H1 (cell line): ENCODE measurements around the gene ASTN2. TPM values are rescaled to one million over a fixed set of nuclear protein-coding genes. Genes with fewer than 3 reads are reported as not detected.
A peak's percentile ranks its signal among the peaks of the same experiment; 100 is the strongest.

Source experiments
- CTCF ChIA-PET: fragments of 300-600 bp; sonication (Branson Sonifier 250); formaldehyde crosslinking; loops from one replicate; lab custom pipeline; 2021; ENCODE audit not compliant: partially characterized antibody; lab: Charles Lee
- POLR2A ChIA-PET: fragments of 300-600 bp; sonication (Branson Sonifier 250); formaldehyde crosslinking; loops from one replicate; lab custom pipeline; 2021; ENCODE audit warnings: inconsistent platforms; ENCODE audit not compliant: partially characterized antibody; lab: Charles Lee
- DNase-seq, 2 experiments: peaks; one replicate each; pipeline versions ENCODE4 v3.0.0 to v3.0.0-alpha.2; 2010 to 2022; ENCODE audit warnings: low spot score in 2 of 2, low read depth in 1 of 2, mixed read lengths in 1 of 2
- FAIRE-seq: peaks from 2 replicates; lab custom pipeline; 2011; peaks lifted over from hg19 to GRCh38; lab: Jason Lieb, UNC
- H2AFZ ChIP-seq: 2 replicates; pipeline ENCODE4 v1.8.1; 2012; ENCODE audit warnings: low read length, inconsistent platforms
- H2AK5ac ChIP-seq: 2 replicates; pipeline ENCODE4 v1.6.1; 2013; ENCODE audit warnings: low read depth, low read length
- H2BK120ac ChIP-seq: replicated peaks from 2 replicates; pipeline ENCODE3; 2013; ENCODE audit warnings: low read depth, low read length, inconsistent platforms
- H2BK12ac ChIP-seq: 2 replicates; pipeline ENCODE4 v1.6.1; 2013; ENCODE audit warnings: low read depth, low read length
- H2BK15ac ChIP-seq: 2 replicates; pipeline ENCODE4 v1.6.1; 2013; ENCODE audit warnings: low read length
- H2BK20ac ChIP-seq: 2 replicates; pipeline ENCODE4 v1.6.1; 2013; ENCODE audit warnings: low read length
- H2BK5ac ChIP-seq: 2 replicates; pipeline ENCODE4 v1.6.1; 2013; ENCODE audit warnings: low read depth, low read length
- H3K14ac ChIP-seq: 2 replicates; pipeline ENCODE4 v1.6.1; 2013; ENCODE audit warnings: inconsistent platforms; ENCODE audit not compliant: insufficient read length
- H3K18ac ChIP-seq: 2 replicates; pipeline ENCODE4 v1.6.1; 2013; ENCODE audit warnings: low read length; ENCODE audit errors: extremely low read depth
- H3K23ac ChIP-seq: 2 replicates; pipeline ENCODE4 v1.6.1; 2013; ENCODE audit warnings: inconsistent platforms; ENCODE audit not compliant: insufficient read length
- H3K23me2 ChIP-seq: 2 replicates; pipeline ENCODE4 v1.6.1; 2013; ENCODE audit warnings: low read depth, low read length
- H3K27ac ChIP-seq: 2 replicates; pipeline ENCODE4 v1.6.1; 2011; ENCODE audit warnings: low read depth, low read length, inconsistent platforms
- H3K27me3 ChIP-seq, 4 experiments: replicated peaks in 1 of 4; 1 replicate in 1 of 4; 2 replicates in 3 of 4; pipeline versions ENCODE4 v1.6.1 to v1.8.1; 2011 to 2013; ENCODE audit warnings: low read length in 3 of 4, mild to moderate bottlenecking in 3 of 4, inconsistent platforms in 2 of 4, mixed read lengths in 2 of 4, moderate library complexity in 1 of 4; ENCODE audit not compliant: control insufficient read depth in 3 of 4, insufficient read depth in 3 of 4; ENCODE audit errors: extremely low read depth in 1 of 4
- H3K36me3 ChIP-seq, 4 experiments: 2 replicates each; pipeline versions ENCODE4 v1.6.1 to v1.8.1; 2011 to 2013; ENCODE audit warnings: mild to moderate bottlenecking in 4 of 4, low read length in 3 of 4, moderate library complexity in 2 of 4, control low read depth in 1 of 4, inconsistent platforms in 1 of 4; ENCODE audit not compliant: insufficient read depth in 4 of 4, control insufficient read depth in 2 of 4
- H3K4ac ChIP-seq: replicated peaks from 2 replicates; pipeline ENCODE3; 2013; ENCODE audit warnings: low read length, low read depth, mixed read lengths, inconsistent platforms; ENCODE audit not compliant: insufficient read length
- H3K4me1 ChIP-seq, 4 experiments: replicated peaks in 1 of 4; 1 replicate in 1 of 4; 2 replicates in 3 of 4; pipeline versions ENCODE4 v1.6.1 to v1.8.1; 2011 to 2013; ENCODE audit warnings: low read length in 3 of 4, inconsistent platforms in 2 of 4, mixed read lengths in 1 of 4; ENCODE audit not compliant: insufficient read depth in 4 of 4, control insufficient read depth in 3 of 4
- H3K4me2 ChIP-seq, 2 experiments: 2 replicates each; pipeline versions ENCODE4 v1.6.1 to v1.8.1; 2011 to 2013; ENCODE audit warnings: low read depth in 2 of 2, low read length in 2 of 2, control low read depth in 1 of 2, inconsistent platforms in 1 of 2, mild to moderate bottlenecking in 1 of 2; ENCODE audit not compliant: insufficient read depth in 1 of 2
- H3K4me3 ChIP-seq, 4 experiments: fragments of 200-600, 300-600 bp in 1 of 4; sonication (generic), shearing (Covaris generic), sonication (Bioruptor Twin) in 1 of 4; 2 replicates each; pipeline versions ENCODE4 v1.5.1 to v1.8.1; 2011 to 2016; ENCODE audit warnings: low read length in 4 of 4, low read depth in 3 of 4, control low read depth in 2 of 4, inconsistent platforms in 2 of 4, mild to moderate bottlenecking in 2 of 4, mixed read lengths in 1 of 4, moderate library complexity in 1 of 4; ENCODE audit not compliant: insufficient read depth in 2 of 4; ENCODE audit errors: extremely low read depth in 1 of 4
- H3K56ac ChIP-seq: replicated peaks from 2 replicates; pipeline ENCODE3; 2013; ENCODE audit warnings: low read depth, mild to moderate bottlenecking, mixed read lengths, low read length, inconsistent platforms; ENCODE audit not compliant: insufficient read length
- H3K79me1 ChIP-seq: 2 replicates; pipeline ENCODE4 v1.6.1; 2013; ENCODE audit warnings: low read depth, low read length, control low read depth
- H3K79me2 ChIP-seq, 2 experiments: 2 replicates each; pipeline versions ENCODE4 v1.6.1 to v1.8.1; 2012 to 2013; ENCODE audit warnings: low read length in 2 of 2, mild to moderate bottlenecking in 2 of 2, inconsistent platforms in 1 of 2; ENCODE audit not compliant: insufficient read depth in 2 of 2, control insufficient read depth in 1 of 2
- H3K9ac ChIP-seq, 4 experiments: replicated peaks in 1 of 4; 1 replicate in 1 of 4; 2 replicates in 3 of 4; pipeline versions ENCODE4 v1.6.1 to v1.8.1; 2011 to 2013; ENCODE audit warnings: low read depth in 3 of 4, low read length in 3 of 4, control low read depth in 2 of 4, mild to moderate bottlenecking in 2 of 4, moderate library complexity in 2 of 4, inconsistent platforms in 1 of 4; ENCODE audit errors: extremely low read depth in 1 of 4
- H3K9me3 ChIP-seq, 2 experiments: 2 replicates each; pipeline versions ENCODE4 v1.6.1 to v1.8.1; 2012 to 2013; ENCODE audit warnings: mild to moderate bottlenecking in 2 of 2, moderate library complexity in 2 of 2, control low read depth in 1 of 2, inconsistent platforms in 1 of 2, low read depth in 1 of 2, low read length in 1 of 2, mixed read lengths in 1 of 2; ENCODE audit not compliant: insufficient read depth in 2 of 2
- H4K20me1 ChIP-seq, 2 experiments: replicated peaks in 1 of 2; 2 replicates each; pipeline versions ENCODE3 to v1.8.1; 2011 to 2013; ENCODE audit warnings: inconsistent platforms in 2 of 2, low read length in 2 of 2, mild to moderate bottlenecking in 1 of 2; ENCODE audit not compliant: insufficient read depth in 2 of 2, control insufficient read depth in 1 of 2
- H4K5ac ChIP-seq: 2 replicates; pipeline ENCODE4 v1.6.1; 2013; ENCODE audit warnings: low read length, low read depth, mixed read lengths, inconsistent platforms; ENCODE audit not compliant: insufficient read length
- H4K8ac ChIP-seq: 2 replicates; pipeline ENCODE4 v1.8.0; 2013; ENCODE audit warnings: mild to moderate bottlenecking, moderate library complexity, low read length, inconsistent platforms; ENCODE audit not compliant: insufficient read depth; ENCODE audit errors: extremely low read depth
- H4K91ac ChIP-seq: replicated peaks from 2 replicates; pipeline ENCODE3; 2013; ENCODE audit warnings: low read length, mixed read lengths, inconsistent platforms; ENCODE audit not compliant: insufficient read length
- BCL11A ChIP-seq, 2 experiments: IDR thresholded peaks; one replicate each; pipeline ENCODE4 v1.6.1; 2011; ENCODE audit warnings: low read depth in 2 of 2, low read length in 2 of 2, mild to moderate bottlenecking in 2 of 2
- CBX5 ChIP-seq: fragments of 300-800, 300-1000 bp; sonication (generic); IDR thresholded peaks from 2 replicates; pipeline ENCODE4 v1.7.1; 2016; ENCODE audit warnings: antibody characterized with exemption, low read length, low read depth
- CEBPB ChIP-seq: IDR thresholded peaks from 2 replicates; pipeline ENCODE4 v1.6.1; 2012; ENCODE audit warnings: low read depth, low read length
- E2F6 ChIP-seq: IDR thresholded peaks from 2 replicates; pipeline ENCODE4 v1.6.1; 2012; ENCODE audit warnings: inconsistent platforms
- EGR1 ChIP-seq: IDR thresholded peaks from 2 replicates; pipeline ENCODE4 v1.6.1; 2011; ENCODE audit warnings: low read depth, low read length, borderline replicate concordance
- JUN ChIP-seq: IDR thresholded peaks from 2 replicates; pipeline ENCODE4 v1.6.1; 2011; ENCODE audit warnings: low read depth, mild to moderate bottlenecking, improper control_type of control experiment, low read length
- KDM4A ChIP-seq: IDR thresholded peaks from one replicate; pipeline ENCODE4 v1.7.1; 2012; ENCODE audit warnings: low read depth, mild to moderate bottlenecking, moderate library complexity, low read length, inconsistent platforms; ENCODE audit not compliant: severe bottlenecking
- RFX5 ChIP-seq: IDR thresholded peaks from 2 replicates; pipeline ENCODE4 v1.6.1; 2011; ENCODE audit warnings: low read depth, low read length, improper control_type of control experiment, borderline replicate concordance
- RXRA ChIP-seq: IDR thresholded peaks from 2 replicates; pipeline ENCODE4 v1.6.1; 2011; ENCODE audit warnings: low read depth, mild to moderate bottlenecking, low read length, moderate library complexity; ENCODE audit not compliant: insufficient read depth
- SRF ChIP-seq: IDR thresholded peaks from 2 replicates; pipeline ENCODE4 v1.6.1; 2011; ENCODE audit warnings: mild to moderate bottlenecking, low read depth, low read length, moderate library complexity
- TAF1 ChIP-seq: IDR thresholded peaks from 2 replicates; pipeline ENCODE4 v1.6.1; 2011; ENCODE audit warnings: mild to moderate bottlenecking, low read depth, low read length
- TCF12 ChIP-seq: IDR thresholded peaks from 2 replicates; pipeline ENCODE4 v1.6.1; 2011; ENCODE audit warnings: low read depth, mild to moderate bottlenecking, low read length
- WGBS, 2 experiments: shearing (Covaris generic) in 1 of 2; methylation state at CpG; one replicate each; pipeline versions ENCODE4 v1.1.6 to v1.1.7; 2013 to 2015; ENCODE audit warnings: low lambda C conversion rate in 2 of 2, mixed read lengths in 2 of 2, inconsistent platforms in 1 of 2, low coverage in 1 of 2, missing lambda C conversion rate in 1 of 2; ENCODE audit not compliant: insufficient replicate concordance in 2 of 2, insufficient coverage in 1 of 2, insufficient read length in 1 of 2; ENCODE audit errors: extremely low coverage in 1 of 2, missing lambda C conversion rate in 1 of 2; 5-methylcytosine and 5-hydroxymethylcytosine counted together
- polyA plus RNA-seq, 7 experiments: library from polyadenylated mRNA; depleted of rRNA in 3 of 7; stranded (reverse) in 5 of 7; unstranded in 2 of 7; fragments of >200 nt in 5 of 7; fragments of 200-250 nt in 2 of 7; gene quantifications; 1 replicate in 5 of 7; 2 replicates in 1 of 7; 4 replicates in 1 of 7; pipeline versions ENCODE4 v1.2.1 to v1.2.3, GENCODE V29; 2011 to 2013; ENCODE audit warnings: missing spikeins in 2 of 7, mixed read lengths in 2 of 7
- total RNA-seq: library from RNA; stranded (reverse); fragmentation: NEBNext Ultra II Directional; extraction: Animal tissue kit (Norgen Biotek cat#: 25700); gene quantifications from 2 replicates; pipeline ENCODE4 v1.2.1, GENCODE V29; 2021

ASTN2 gene
- total and polyA plus RNA-seq, 2 of the 8 experiments (the other 6 are each of a cell fraction or from before 2014, with no cell fraction given) = 8.2 to 13.7 TPM

GRCh38 chr9:116736399-116737151, 678.3 kb downstream of the ASTN2 start:
- ChIA-PET POLR2A (interaction anchor here (0.7 to 1.3 kb wide), 3 partner anchors 106 to 124 kb away, joined by 3 read pairs; no protein-coding TSS in a partner anchor), CTCF (interaction anchor here (0.6 to 11.9 kb wide), 61 partner anchors 8 to 711 kb away, joined by 3 to 308 read pairs (median 4); no protein-coding TSS in a partner anchor)
- Histone ChIP-seq H3K14ac (no peak overlapping the region), H3K9me3 (no peaks in the 10 kb centered on the region), H3K23ac (no peak overlapping the region), H3K4ac (no peak overlapping the region), H4K20me1 (no peaks in the 10 kb centered on the region), H3K9ac (no peak overlapping the region), H3K56ac (no peak overlapping the region), H3K79me2 (no peaks in the 10 kb centered on the region), H2BK15ac (peak overlapping the region; percentile 77; the same call in 1 of the 2 replicates), H2AK5ac (no peak overlapping the region), H2BK20ac (peak overlapping the region; percentile 83; the same call in 1 of the 2 replicates), H3K27ac (no peak overlapping the region), H3K4me3 (no peak overlapping the region), H3K4me1 (peaks cover 0 to 8% (median 5%) of the 10 kb centered on the region in 4 experiments; a peak in 2 of 7 replicates), H3K27me3 (no peaks in the 10 kb centered on the region; a peak in 1 of 7 replicates), H2AFZ (0 out of 2 replicates have a peak overlapping the region, but pooled peaks have one; percentile 76), H3K18ac (no peak overlapping the region), H4K8ac (no peak overlapping the region), H2BK5ac (no peak overlapping the region), H3K23me2 (no peaks in the 10 kb centered on the region; the same call in 1 of the 2 replicates), H2BK12ac (peak overlapping the region; percentile 89; the same call in 1 of the 2 replicates), H3K4me2 (no peak overlapping the region), H3K79me1 (no peaks in the 10 kb centered on the region), H2BK120ac (no peak overlapping the region), H4K5ac (no peak overlapping the region), H3K36me3 (no peaks in the 10 kb centered on the region), H4K91ac (no peak overlapping the region)
- DNase-seq (no peak), FAIRE-seq (no peak)
- WGBS, 2 experiments = 74% methylated on average over 8 of the region's 8 CpGs; no CpG with 5 or more reads in 1 of the 2 experiments
- TF ChIP-seq KDM4A (no peak), CEBPB (no peak), BCL11A (IDR thresholded peaks at IDR 0.05; ENCODE audit: low read depth in 2 of 2, low read length in 2 of 2) (no peak), EGR1 (no peak), CBX5 (no peak), RXRA (no peak), TAF1 (no peak), RFX5 (no peak), SRF (no peak), E2F6 (no peak), JUN (no peak), TCF12 (no peak)
